Breast epithelium (tissue), 4 donors: ENCODE results near the gene ACP3. TPM values are rescaled to one million over a fixed set of nuclear protein-coding genes. Genes with fewer than 3 reads are reported as not detected.

Experiments used
- DNase-seq, 2 donors: peaks; one replicate each; pipeline ENCODE4 v3.0.0-alpha.2; 2019; ENCODE audit warnings: low spot score in 2 of 2
- H3K27ac ChIP-seq, 2 donors: fragments of 200-600 bp; sonication (generic) in 1 of 2; one replicate each; pipeline ENCODE4 v1.5.1; 2016 to 2019; ENCODE audit warnings: mild to moderate bottlenecking in 1 of 2
- H3K27me3 ChIP-seq, 2 donors: fragments of 200-600 bp; sonication (generic) in 1 of 2; one replicate each; pipeline versions ENCODE4 v1.5.1 to v1.6.0; 2017 to 2019; ENCODE audit warnings: control low read depth in 1 of 2, mild to moderate bottlenecking in 1 of 2
- H3K36me3 ChIP-seq: fragments of 200-600 bp; one replicate; pipeline ENCODE4 v1.5.1; 2019
- H3K4me1 ChIP-seq, 2 donors: fragments of 200-600 bp; sonication (generic); one replicate each; pipeline ENCODE4 v1.5.1; 2016 to 2019; ENCODE audit warnings: control low read depth in 1 of 2
- H3K4me3 ChIP-seq, 3 donors: fragments of 200-600 bp; sonication (generic); 1 replicate in 2 of 3; 2 replicates in 1 of 3; pipeline ENCODE4 v1.5.1; 2016 to 2019; ENCODE audit warnings: mild to moderate bottlenecking in 3 of 3, moderate library complexity in 2 of 3
- H3K9me3 ChIP-seq, 2 donors: fragments of 200-600 bp; sonication (generic) in 1 of 2; one replicate each; pipeline ENCODE4 v1.5.1; 2016 to 2019; ENCODE audit warnings: control low read depth in 1 of 2
- POLR2A ChIP-seq: fragments of 450-650 bp; IDR thresholded peaks from one replicate; pipeline ENCODE4 v1.6.1; 2016; ENCODE audit warnings: antibody characterized with exemption, mild to moderate bottlenecking, moderate library complexity
- POLR2AphosphoS5 ChIP-seq, 3 donors: sonication (generic); formaldehyde crosslinking; IDR thresholded peaks; one replicate each; pipeline ENCODE4 v1.6.1; 2017; ENCODE audit warnings: antibody characterized with exemption in 3 of 3
- intact Hi-C: fragments of 100-400 bp; cut with DNase I; formaldehyde crosslinking; loops from one replicate; pipeline ENCODE4 v1.15.1; 2023; ENCODE audit warnings: low total_unique reads
- total RNA-seq, 3 donors: library from RNA; depleted of rRNA; stranded (reverse); fragments of >200 nt; gene quantifications; one replicate each; pipeline ENCODE4 v1.1.0, GENCODE V29; 2016
- TF ChIP-seq, protein P1 (sequence below), 3 donors: fragments of 450-650 bp; IDR thresholded peaks; one replicate each; pipeline ENCODE4 v1.5.1; 2016 to 2017; ENCODE audit warnings: antibody characterized with exemption in 3 of 3, mild to moderate bottlenecking in 3 of 3, moderate library complexity in 3 of 3

The ACP3 gene
- total RNA-seq, 3 donors from 2014 or later: 1.8 to 6.9 (median 6.7) TPM

DNA sequence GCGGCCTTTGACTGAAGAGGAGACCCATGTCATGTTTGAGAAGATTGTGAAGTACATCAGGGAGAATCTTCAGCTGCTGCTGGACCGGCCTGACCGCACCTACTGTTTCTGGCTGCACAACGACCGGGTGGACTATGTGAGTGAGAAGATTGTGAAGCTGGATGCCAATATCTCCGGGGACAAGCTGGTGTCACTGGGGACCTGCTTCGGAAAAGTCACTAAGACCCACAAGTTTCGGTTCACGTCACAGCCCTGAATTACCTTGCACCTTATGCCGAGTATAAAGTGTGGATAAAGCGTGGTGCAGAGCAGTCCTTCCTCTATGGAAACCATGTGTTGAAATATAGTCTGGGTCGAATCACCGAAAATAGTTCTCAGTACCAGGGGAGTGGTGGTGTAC lies 84.0 kb downstream of the ACP3 start:
- intact Hi-C loops: no loop called here

DNA sequence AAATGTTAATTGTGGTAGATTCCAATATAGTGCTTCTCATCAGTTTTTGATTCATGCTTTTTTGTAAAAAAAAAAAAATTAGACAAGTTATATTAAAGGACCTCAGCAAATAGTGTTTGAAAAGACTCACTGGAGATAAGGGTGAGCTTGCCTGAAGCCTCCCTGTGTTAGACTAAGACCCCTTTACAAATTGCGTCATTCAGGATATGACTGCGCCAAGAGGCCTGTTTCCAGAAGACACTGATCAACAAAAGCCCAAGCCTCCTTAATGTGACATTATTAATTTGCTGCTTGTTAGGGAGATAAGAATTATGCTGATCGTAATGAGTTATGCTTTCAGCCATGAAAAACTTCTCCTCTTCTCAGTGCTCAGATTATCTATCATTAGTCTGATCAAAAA lies 87.1 kb downstream of the ACP3 start:
- H3K9me3 ChIP-seq: no peaks in the 10 kb centered on the region
- intact Hi-C loops: no loop called here
- H3K4me1 ChIP-seq: no peaks in the 10 kb centered on the region
- H3K4me3 ChIP-seq: no peak overlapping the region
- TF ChIP-seq POLR2AphosphoS5 (IDR thresholded peaks at IDR 0.05) (no peak), POLR2A (no peak)
- TF ChIP-seq, protein P1, sequence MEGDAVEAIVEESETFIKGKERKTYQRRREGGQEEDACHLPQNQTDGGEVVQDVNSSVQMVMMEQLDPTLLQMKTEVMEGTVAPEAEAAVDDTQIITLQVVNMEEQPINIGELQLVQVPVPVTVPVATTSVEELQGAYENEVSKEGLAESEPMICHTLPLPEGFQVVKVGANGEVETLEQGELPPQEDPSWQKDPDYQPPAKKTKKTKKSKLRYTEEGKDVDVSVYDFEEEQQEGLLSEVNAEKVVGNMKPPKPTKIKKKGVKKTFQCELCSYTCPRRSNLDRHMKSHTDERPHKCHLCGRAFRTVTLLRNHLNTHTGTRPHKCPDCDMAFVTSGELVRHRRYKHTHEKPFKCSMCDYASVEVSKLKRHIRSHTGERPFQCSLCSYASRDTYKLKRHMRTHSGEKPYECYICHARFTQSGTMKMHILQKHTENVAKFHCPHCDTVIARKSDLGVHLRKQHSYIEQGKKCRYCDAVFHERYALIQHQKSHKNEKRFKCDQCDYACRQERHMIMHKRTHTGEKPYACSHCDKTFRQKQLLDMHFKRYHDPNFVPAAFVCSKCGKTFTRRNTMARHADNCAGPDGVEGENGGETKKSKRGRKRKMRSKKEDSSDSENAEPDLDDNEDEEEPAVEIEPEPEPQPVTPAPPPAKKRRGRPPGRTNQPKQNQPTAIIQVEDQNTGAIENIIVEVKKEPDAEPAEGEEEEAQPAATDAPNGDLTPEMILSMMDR (IDR thresholded peaks at IDR 0.05): no peak
- no peaks in the 10 kb centered on the region for H3K27me3 ChIP-seq
- H3K36me3 ChIP-seq: no peaks in the 10 kb centered on the region
- no peak for DNase-seq
- H3K27ac ChIP-seq: no peak overlapping the region

More for the DNA sequence above, 84.0 kb downstream of the ACP3 start:
- Histone ChIP-seq H3K4me1 (no peaks in the 10 kb centered on the region), H3K36me3 (no peaks in the 10 kb centered on the region), H3K9me3 (peaks cover 0 to 3% of the 10 kb centered on the region in 2 donors), H3K27ac (no peak overlapping the region), H3K27me3 (no peaks in the 10 kb centered on the region), H3K4me3 (no peak overlapping the region)
- no peak for DNase-seq
- TF ChIP-seq POLR2A (no peak), POLR2AphosphoS5 (IDR thresholded peaks at IDR 0.05) (no peak)
- TF ChIP-seq, protein P1 (IDR thresholded peaks at IDR 0.05): no peak

DNA sequence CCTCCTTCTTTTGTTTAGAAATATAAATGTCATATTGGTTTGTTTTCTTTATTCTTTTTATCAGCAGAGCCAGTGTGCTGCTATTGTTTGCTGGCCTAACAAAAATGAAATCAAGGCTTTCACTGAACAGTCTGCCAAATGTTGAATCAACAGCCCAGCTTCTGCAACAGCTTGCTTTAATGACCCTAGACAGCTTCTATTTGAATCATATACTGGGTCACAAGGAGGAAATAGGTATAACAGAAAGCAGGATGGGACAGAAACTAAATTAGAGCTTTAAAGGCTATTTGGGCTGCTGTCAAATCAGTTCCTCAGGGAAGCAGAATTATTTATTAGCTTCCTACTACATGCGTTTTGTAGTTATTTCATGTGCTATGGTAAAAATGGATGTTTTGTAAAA lies 88.0 kb downstream of the ACP3 start:
- no peaks in the 10 kb centered on the region for H3K9me3 ChIP-seq
- no peak for DNase-seq
- H3K27me3 ChIP-seq: no peaks in the 10 kb centered on the region
- intact Hi-C loops: no loop called here
- H3K27ac ChIP-seq: no peak overlapping the region
- no peaks in the 10 kb centered on the region for H3K4me1 ChIP-seq
- H3K36me3 ChIP-seq: no peaks in the 10 kb centered on the region
- TF ChIP-seq POLR2AphosphoS5 (IDR thresholded peaks at IDR 0.05): no peak
- no peak for TF ChIP-seq POLR2A
- TF ChIP-seq, protein P1 (IDR thresholded peaks at IDR 0.05): no peak
- H3K4me3 ChIP-seq: no peak overlapping the region

DNA sequence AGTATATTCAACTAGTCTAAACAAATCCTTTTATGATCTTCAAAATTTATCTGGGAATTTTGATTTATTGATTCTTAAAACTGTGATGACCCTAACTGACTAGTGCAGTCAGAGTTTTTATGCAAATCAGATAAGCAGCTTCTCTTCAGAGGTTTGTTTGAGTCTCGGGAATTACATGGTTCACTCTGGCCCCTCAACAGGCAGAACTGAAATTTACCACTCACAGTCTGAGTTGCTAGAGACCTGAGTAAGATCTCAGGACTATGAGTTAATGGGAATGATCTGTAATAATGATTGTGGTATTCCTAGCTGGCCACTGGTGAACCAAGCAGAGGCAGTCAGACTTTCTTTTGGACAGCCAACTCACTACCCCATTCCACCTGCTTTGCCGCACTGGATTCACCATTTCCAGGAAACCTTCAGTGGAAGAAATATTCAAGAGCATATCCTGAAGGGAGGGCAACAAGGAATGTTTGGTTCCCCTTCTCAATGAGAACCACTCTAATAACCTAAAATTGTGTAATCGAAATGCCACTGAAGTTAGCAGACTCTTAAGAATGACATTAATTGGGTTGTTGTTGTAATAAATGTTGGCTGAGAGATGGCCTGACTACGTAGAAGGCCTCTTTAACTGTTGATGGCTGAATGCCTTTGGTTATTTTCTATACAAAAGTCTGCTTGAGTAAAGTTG lies 88.5 kb downstream of the ACP3 start:
- TF ChIP-seq, protein P1 (IDR thresholded peaks at IDR 0.05): no peak
- Histone ChIP-seq H3K36me3 (no peaks in the 10 kb centered on the region), H3K4me3 (no peak overlapping the region), H3K9me3 (no peaks in the 10 kb centered on the region), H3K4me1 (no peaks in the 10 kb centered on the region), H3K27me3 (no peaks in the 10 kb centered on the region), H3K27ac (no peak overlapping the region)
- intact Hi-C loops: no loop called here
- no peak for DNase-seq

DNA sequence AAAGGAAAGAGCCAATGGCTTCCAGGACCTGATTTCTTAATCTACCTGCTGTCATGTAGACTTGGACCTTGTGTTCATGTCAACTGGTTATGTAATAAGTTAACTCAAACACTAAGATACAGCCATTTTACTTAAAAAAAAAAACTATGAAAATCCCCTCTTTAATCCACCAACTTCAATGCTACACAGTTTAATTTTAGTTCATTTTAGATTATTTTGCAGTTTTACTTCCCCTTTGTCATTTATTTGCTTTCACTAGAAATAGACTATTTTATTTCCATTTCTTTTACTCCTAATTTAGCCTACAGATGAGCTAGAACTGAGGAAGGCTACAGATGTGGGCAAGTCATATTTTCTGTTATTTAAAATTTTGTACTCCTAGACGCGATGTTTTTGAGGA lies 89.4 kb downstream of the ACP3 start:
- Histone ChIP-seq H3K4me3 (no peak overlapping the region), H3K4me1 (no peaks in the 10 kb centered on the region), H3K9me3 (no peaks in the 10 kb centered on the region), H3K27ac (no peak overlapping the region), H3K27me3 (no peaks in the 10 kb centered on the region), H3K36me3 (no peaks in the 10 kb centered on the region)
- intact Hi-C loops: no loop called here
- TF ChIP-seq, protein P1 (IDR thresholded peaks at IDR 0.05): no peak
- no peak for TF ChIP-seq POLR2AphosphoS5 (IDR thresholded peaks at IDR 0.05)
- no peak for TF ChIP-seq POLR2A
- DNase-seq: no peak
